Smooth muscle cell (in vitro differentiated cells): ENCODE results near the gene CGA. TPM values are rescaled to one million over a fixed set of nuclear protein-coding genes. Genes with fewer than 3 reads are reported as not detected.

ENCODE experiments used
- DNase-seq: peaks from one replicate; lab custom pipeline; 2025; ENCODE audit not compliant: unreplicated experiment; lab: John Stamatoyannopoulos, UW
- H2AFZ ChIP-seq: fragments of 200-600 bp; sonication (generic); 2 replicates; pipeline ENCODE4 v1.6.0; 2016; ENCODE audit warnings: antibody characterized with exemption, low read depth, mild to moderate bottlenecking
- H3F3A ChIP-seq: fragments of 200-600 bp; sonication (generic); 2 replicates; pipeline ENCODE4 v1.6.0; 2017; ENCODE audit warnings: antibody characterized with exemption, low read depth
- H3K27ac ChIP-seq: fragments of 200-600 bp; sonication (generic); 2 replicates; pipeline ENCODE4 v1.5.1; 2016; ENCODE audit warnings: low read depth, mild to moderate bottlenecking
- H3K27me3 ChIP-seq: fragments of 200-600 bp; sonication (generic); 2 replicates; pipeline ENCODE4 v1.6.1; 2016; ENCODE audit warnings: low read depth, mild to moderate bottlenecking
- H3K36me3 ChIP-seq: fragments of 200-600 bp; sonication (generic); 2 replicates; pipeline ENCODE4 v1.5.1; 2016; ENCODE audit warnings: low read depth
- H3K4me1 ChIP-seq: fragments of 200-600 bp; sonication (generic); 2 replicates; pipeline ENCODE4 v1.5.1; 2016; ENCODE audit warnings: low read depth
- H3K4me2 ChIP-seq: fragments of 200-600 bp; sonication (generic); 2 replicates; pipeline ENCODE4 v1.6.0; 2016; ENCODE audit warnings: mild to moderate bottlenecking
- H3K4me3 ChIP-seq: fragments of 200-600 bp; sonication (generic); 2 replicates; pipeline ENCODE4 v1.5.1; 2016; ENCODE audit warnings: mild to moderate bottlenecking
- H3K79me2 ChIP-seq: fragments of 200-600 bp; sonication (generic); 2 replicates; pipeline ENCODE4 v1.6.0; 2016; ENCODE audit warnings: low read depth, mild to moderate bottlenecking
- H3K9ac ChIP-seq: fragments of 200-600 bp; sonication (generic); 2 replicates; pipeline ENCODE4 v1.6.0; 2016; ENCODE audit warnings: low read depth
- H3K9me3 ChIP-seq: fragments of 200-600 bp; sonication (generic); replicated peaks from 2 replicates; pipeline ENCODE4 v1.5.1; 2016; ENCODE audit warnings: low read depth
- H4K20me1 ChIP-seq: fragments of 200-600 bp; sonication (generic); 2 replicates; pipeline ENCODE4 v1.6.0; 2016; ENCODE audit warnings: low read depth
- WGBS: methylation state at CpG from one replicate; pipeline ENCODE4 v1.1.7; 2016; ENCODE audit warnings: low lambda C conversion rate; 5-methylcytosine and 5-hydroxymethylcytosine counted together
- polyA plus RNA-seq: library from polyadenylated mRNA; unstranded; fragments of >200 nt; fragmentation: Nextera tagmentation; extraction: Ambion mirVana; gene quantifications from 2 replicates; pipeline ENCODE4 v1.2.1, GENCODE V29; 2016
- total RNA-seq: library from RNA; depleted of rRNA; stranded (reverse); fragments of >200 nt; gene quantifications from 2 replicates; pipeline ENCODE4 v1.2.3, GENCODE V29; 2014
- TF ChIP-seq, protein P1 (sequence below): fragments of 200-600 bp; sonication (generic); IDR thresholded peaks from 2 replicates; pipeline ENCODE4 v1.5.1; 2017; ENCODE audit warnings: borderline replicate concordance, mild to moderate bottlenecking, antibody characterized with exemption; ENCODE audit not compliant: insufficient read depth, poor library complexity, severe bottlenecking

The CGA gene
- total and polyA plus RNA-seq, 2 experiments from 2014 or later, result 0.30 to 5.5 TPM

GRCh38 chr6:87040729-87041128, 54.2 kb downstream of the CGA start:
- no peak overlapping the region for H3K27ac ChIP-seq
- H3K9ac ChIP-seq, result no peak overlapping the region
- H3K27me3 ChIP-seq, result no peaks in the 10 kb centered on the region
- no peak for DNase-seq
- no peaks in the 10 kb centered on the region for H4K20me1 ChIP-seq
- TF ChIP-seq, protein P1, sequence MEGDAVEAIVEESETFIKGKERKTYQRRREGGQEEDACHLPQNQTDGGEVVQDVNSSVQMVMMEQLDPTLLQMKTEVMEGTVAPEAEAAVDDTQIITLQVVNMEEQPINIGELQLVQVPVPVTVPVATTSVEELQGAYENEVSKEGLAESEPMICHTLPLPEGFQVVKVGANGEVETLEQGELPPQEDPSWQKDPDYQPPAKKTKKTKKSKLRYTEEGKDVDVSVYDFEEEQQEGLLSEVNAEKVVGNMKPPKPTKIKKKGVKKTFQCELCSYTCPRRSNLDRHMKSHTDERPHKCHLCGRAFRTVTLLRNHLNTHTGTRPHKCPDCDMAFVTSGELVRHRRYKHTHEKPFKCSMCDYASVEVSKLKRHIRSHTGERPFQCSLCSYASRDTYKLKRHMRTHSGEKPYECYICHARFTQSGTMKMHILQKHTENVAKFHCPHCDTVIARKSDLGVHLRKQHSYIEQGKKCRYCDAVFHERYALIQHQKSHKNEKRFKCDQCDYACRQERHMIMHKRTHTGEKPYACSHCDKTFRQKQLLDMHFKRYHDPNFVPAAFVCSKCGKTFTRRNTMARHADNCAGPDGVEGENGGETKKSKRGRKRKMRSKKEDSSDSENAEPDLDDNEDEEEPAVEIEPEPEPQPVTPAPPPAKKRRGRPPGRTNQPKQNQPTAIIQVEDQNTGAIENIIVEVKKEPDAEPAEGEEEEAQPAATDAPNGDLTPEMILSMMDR, result no peak
- no peak overlapping the region for H3K4me2 ChIP-seq
- H3K79me2 ChIP-seq, result no peaks in the 10 kb centered on the region
- no peaks in the 10 kb centered on the region for H3K9me3 ChIP-seq
- 92% methylated on average over 4 of the region's 4 CpGs for WGBS
- H3K4me1 ChIP-seq, result no peaks in the 10 kb centered on the region
- no peak overlapping the region for H2AFZ ChIP-seq
- no peaks in the 10 kb centered on the region for H3K36me3 ChIP-seq
- no peak overlapping the region for H3K4me3 ChIP-seq
- H3F3A ChIP-seq, result no peaks in the 10 kb centered on the region

Other genes with a start within 250 kb of the CGA start
- 0.40 and 0.49 TPM in 2 replicates for gene HTR1E, start 157.6 kb downstream of the CGA start, total RNA-seq
- 0.37 and 1.2 TPM in 2 replicates for gene HTR1E, start 157.6 kb downstream of the CGA start, polyA plus RNA-seq
- gene ZNF292, start 60.5 kb upstream of the CGA start, total RNA-seq, result 46.7 and 50.3 TPM in 2 replicates
- 29.4 and 33.7 TPM in 2 replicates for gene ZNF292, start 60.5 kb upstream of the CGA start, polyA plus RNA-seq
- gene SMIM8, start 227.5 kb upstream of the CGA start, total RNA-seq, result 8.0 and 11.1 TPM in 2 replicates
- gene SMIM8, start 227.5 kb upstream of the CGA start, polyA plus RNA-seq, result 9.3 and 11.4 TPM in 2 replicates
- gene GJB7, start 234.2 kb upstream of the CGA start, total RNA-seq, result 0.58 and 0.99 TPM in 2 replicates
- gene GJB7, start 234.2 kb upstream of the CGA start, polyA plus RNA-seq, result 0.27 and 2.6 TPM in 2 replicates
- 0.99 and 3.1 TPM in 2 replicates for gene C6orf163, start 249.7 kb upstream of the CGA start, total RNA-seq
- gene C6orf163, start 249.7 kb upstream of the CGA start, polyA plus RNA-seq, result 0.56 and 0.59 TPM in 2 replicates